DMS114 treated with DMSO at 0.1 percent for 48 hours (cell line): ENCODE measurements around the gene LOXL1.
"Not testable (repeated sequence)": the region's sequence is repeated elsewhere in the genome, so short reads cannot be mapped to it uniquely, and the experiment has no call there.

Experiments used
- DNase-seq: peaks from one replicate; lab custom pipeline; 2025; ENCODE audit not compliant: unreplicated experiment; lab: John Stamatoyannopoulos, UW

The LOXL1 gene

DNA sequence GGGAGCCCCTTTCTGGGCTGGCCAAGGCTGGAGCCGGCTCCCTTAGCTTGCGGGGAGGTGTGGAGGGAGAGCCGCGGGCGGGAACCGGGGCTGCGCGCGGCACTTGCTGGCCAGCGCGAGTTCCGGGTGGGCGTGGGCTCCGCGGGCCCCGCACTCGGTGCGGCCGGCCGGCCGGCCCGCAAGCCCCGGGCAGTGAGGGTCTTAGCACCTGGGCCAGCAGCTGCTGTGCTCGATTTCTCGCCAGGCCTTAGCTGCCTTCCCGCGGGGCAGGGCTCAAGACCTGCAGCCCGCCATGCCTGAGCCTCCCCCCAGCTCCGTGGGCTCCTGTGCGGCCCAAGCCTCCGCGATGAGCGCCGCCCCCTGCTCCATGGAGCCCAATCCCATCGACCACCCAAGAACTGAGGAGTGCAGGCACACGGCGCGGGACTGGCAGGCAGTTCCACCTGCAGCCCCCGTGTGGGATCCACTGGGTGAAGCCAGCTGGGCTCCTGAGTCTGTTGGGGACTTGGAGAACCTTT lies 47.5 kb downstream of the LOXL1 start:
- DNase-seq, result not testable (repeated sequence)

DNA sequence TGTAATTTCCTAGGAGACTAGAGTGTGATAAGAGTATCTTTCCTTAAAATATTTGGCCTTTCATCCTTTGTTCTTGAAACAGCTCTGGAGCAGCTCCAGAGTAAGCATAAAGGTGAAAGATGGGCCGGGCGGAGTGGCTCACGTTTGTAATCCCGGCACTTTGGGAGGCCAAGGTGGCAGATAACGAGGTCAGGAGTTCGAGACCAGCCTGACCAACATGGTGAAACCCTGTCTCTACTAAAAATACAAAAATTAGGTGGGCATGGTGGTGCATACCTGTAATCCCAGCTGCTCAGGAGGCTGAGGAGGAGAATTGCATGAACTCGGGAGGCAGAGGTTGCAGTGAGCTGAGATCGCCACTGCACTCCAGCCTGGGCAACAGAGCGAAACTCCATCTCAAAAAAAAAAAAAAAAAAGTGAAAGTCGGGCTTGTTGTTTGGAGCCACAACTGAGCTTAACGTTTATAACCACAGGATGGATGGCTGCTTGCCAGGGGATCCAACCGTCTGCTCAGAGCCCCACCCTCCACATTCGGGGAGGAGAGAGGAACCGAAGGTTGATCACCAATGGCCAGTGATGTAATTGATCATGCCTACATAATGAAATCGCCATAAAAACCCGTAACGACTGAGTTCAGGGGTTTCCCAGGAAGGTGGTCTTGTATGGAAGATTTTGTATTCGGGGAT lies 49.3 kb downstream of the LOXL1 start:
- not testable (repeated sequence) for DNase-seq

DNA sequence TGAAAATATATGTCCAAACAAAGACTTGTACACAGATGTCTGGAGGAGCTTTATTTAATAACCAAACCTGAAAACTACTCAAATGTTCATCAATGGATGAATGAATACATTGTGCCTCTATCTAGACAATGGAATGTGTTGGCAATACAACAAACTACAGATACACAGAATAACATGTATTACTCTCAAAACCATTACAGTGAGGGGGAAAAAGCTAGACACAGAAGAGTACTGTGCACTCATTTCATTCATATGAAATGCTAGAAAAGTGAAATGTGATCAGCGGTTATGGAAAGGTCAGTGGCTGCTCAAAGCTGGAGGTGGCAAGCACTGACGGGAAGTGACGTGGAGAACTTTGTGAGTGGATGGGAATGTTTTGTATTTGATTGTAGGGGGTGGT lies 52.6 kb downstream of the LOXL1 start:
- no peak for DNase-seq

DNA sequence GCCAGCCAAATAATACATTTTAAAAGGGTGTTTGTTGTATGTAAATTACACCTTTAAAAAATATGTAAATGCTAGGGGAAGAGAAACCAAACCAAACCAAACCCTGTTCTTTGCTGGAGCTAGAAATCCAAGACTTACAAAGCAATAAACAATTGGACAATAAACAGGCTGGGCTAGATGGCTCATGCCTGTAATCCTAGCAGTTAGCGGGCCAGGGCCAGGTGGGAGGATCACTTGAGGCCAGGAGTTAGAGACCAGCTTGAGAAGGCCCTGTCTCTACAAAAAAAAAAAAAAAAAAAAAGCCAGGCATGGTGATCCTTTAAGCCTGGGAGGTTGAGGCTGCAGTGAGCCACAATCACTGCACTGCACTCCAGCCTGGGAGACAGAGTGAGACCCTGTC lies 53.4 kb downstream of the LOXL1 start:
- DNase-seq, result no peak

DNA sequence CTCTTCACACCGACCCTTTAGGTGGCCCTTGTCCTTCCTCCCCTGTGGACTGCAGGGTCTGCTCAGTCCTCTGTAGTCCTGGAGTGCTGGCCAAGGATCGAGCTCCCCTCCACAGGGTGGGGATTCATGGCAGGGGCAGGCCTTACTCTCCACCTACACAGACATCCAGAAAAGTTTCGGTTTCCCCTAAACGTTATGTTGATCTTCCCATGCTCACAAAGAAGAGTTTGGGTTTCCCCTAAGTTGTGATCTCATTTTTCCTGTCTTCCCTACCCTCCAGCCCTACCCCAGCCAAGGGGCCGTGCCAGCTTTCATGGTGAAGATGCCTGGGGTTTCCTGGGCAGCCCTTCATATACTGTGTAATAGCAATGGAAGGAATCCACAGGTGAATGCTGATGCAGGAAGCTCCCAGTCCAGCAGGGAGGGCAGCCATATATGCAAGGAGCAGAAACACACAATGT lies 55.5 kb downstream of the LOXL1 start:
- DNase-seq, result no peak

DNA sequence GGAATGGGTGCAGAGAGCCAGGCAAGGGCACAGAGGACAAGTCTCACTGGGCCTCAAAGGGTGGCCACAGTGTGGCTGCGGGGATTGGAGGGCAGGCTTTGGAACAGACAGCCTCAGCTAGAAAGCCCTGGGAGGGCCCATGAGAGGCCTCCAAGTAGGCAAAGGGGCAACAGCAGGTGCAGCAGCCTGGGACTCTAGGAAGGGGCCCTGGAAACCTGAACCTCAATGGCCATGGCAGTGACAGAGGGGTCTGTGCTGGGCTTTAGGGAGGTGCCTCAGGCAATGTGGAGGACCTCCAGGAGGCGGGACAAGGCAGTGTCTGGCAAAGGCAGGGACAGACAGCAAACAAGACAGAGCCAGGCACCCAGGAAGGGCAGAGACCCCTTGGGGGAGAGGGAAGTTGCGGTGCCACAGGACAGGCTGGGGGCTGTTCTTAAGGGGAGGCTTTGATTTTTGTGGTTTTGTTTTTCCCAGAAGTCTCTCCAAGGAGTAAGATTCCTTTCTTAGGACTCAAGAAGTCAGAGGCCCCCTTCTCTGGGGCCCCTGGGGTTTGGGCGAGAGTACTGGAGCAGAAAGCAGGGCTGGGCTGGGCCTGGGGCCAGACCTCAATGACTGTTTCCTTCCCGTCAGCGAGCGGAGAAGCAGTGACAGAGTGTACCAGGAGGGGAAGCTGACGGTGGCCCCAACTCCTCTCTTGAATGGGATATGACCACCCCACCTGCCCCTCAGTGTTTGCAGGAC lies 56.1 kb downstream of the LOXL1 start:
- no peak for DNase-seq

DNA sequence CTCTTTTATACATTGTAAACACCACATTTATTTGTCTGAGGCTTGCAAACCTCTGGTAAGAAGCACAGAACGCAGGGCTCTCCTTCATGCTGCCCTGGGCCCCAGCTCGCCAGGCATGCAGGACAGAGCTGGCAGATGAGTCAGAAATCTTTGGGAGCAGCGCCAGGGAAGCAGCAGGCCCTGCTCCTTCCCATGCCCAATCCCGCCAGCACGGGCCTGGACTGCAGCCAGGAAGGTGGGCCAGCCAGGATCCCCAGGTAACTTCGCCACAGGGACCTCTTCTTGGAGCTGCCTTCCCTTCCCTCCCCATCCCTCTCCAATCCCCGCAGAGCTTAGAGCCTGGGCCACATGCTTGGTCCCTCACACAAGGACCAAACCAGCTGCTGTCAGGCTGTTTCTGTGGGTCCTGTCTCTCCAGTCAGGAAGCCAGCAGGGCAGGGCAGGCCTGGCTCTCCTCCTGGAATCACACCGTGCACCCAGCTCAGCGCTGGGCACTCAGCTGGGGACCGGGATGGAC lies 57.0 kb downstream of the LOXL1 start:
- no peak for DNase-seq

DNA sequence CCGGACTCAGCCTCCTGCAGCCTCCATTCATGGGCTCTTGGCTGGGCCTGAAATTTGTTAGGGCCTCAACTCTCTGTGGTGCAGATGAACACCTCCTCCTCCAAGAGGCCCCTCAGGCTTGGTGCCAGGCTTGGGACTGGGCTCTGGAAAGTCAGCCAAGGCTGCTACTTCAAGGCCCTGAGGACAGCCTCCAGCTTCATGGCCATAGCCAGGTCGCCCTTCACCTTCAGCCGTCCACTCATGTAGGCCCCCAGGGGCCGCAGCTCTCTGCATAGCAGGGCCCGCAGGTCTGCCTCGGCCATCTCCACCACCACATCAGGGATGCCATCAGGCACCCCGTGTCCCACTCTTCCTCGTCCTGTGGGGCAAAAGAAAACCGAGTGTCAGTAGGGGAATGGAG lies 57.5 kb downstream of the LOXL1 start:
- DNase-seq, result no peak

DNA sequence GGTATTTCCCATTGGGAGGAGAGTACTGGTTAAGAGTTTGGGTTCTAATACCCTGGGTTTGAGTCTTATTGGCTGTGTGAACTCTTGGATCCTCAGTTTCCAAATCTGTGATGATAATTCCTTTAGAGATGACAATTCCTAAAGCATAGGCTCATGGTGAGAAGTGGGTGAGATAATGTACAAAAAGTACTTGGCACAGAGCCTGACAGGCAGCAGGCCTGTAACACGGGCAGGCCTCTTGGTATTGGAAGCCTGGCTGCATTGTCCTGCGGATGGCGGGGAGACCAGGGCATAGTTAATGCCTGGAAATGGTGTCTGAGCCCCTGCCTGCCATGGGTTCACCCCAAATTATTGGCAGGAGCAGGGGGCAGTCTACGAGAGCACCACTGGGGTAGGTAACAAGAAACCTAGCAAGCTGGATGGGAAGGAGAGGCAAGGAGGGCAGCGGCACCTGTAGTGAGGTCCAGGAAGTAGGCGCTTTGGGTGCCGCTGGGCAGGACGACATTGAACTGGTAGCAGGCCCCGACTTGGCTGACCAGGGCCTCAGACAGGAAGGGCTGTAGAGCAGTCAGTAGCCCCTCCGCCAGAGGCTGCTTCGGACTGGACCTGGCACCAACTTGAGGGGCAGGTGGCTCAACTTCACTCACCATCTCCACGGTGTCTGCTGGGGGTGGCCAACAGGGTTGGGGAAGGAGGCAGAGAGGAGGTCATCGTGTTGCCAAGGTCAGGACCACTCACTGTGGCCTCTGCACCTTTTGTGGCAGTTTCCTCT lies 58.1 kb downstream of the LOXL1 start:
- DNase-seq, result no peak

DNA sequence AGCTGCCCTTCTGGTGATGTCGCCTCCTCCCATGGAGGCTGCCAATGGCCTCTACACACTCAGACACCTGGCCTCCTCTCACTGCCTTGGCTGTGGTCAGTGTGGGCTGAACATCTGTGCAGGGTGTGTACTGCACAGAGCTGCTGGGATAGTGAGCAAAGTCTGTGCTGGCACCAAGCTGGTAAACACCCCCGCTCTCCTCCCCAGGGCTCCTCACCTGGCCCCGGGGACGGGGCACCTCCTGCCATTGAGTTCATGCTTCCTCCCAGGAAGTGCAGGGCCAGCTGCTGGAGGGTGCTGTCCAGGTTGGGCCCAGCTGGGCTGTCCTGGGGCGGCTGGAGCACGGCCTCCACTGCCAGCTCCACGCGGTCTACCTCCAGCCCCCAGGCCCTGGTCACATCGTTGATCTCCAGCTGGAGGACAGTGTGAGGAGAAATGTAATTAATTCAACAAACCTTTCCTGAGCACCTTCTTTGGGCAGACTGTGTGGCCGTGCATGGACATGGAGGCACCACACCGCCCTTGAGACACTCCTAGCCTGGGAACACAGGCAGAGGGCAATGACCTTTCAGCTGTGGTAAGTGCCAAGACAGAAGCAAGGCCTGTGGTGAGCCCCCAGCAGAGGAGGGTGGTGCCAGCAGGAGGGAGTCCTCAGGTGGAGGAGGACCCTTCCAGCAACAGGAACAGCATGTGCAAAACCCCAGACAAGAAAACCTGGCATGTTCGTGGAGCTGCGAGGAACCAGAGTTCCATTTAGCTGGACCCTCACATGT lies 59.0 kb downstream of the LOXL1 start:
- no peak for DNase-seq

DNA sequence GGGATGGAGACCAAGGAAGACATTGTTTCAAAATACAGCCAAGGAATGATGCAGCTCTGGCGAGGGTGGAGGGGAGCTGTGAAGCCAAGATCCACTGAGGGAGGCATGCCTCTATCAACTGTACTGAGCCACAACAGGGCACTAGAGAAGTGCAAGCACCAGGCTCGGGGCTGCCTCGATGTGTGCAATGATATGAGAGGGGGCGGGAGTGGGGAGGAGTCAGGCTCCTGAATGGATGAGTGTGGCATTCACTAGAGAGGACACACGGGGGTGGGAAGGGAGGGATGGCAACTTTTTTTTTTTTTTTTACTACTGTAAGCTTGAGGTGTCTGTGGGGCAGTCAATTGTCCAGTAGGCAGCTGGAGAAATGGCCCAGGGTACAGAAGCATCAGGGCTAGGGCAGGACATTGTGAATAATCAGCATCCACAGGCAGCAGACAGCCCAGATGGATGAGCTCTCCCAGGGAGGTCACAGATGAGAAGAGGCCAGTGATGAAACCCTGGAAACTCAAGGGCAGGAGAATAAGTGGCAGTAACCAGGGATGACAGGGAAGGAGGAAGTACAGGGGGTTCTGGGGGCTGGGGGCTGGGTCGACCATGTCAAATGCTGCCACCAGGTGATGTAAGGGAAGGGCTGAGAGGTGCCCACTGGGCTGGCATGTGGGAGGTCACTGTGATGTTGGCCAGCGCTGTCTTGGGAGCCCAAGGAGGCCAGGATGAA lies 60.0 kb downstream of the LOXL1 start:
- no peak for DNase-seq

DNA sequence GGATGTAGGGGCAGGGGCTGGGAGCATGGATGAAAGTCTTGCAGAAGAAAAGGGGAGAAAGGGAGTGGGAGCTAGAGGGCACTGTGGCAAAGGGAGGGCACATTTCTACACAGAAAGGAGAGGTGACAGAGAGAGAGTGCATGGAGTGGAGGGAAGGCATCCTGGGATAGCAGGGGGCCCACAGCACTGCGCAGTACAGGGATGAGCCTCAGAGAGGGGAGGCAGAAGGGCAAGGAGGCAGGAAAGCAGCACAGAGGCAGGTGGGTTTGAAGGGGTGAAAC lies 60.5 kb downstream of the LOXL1 start:
- no peak for DNase-seq

DNA sequence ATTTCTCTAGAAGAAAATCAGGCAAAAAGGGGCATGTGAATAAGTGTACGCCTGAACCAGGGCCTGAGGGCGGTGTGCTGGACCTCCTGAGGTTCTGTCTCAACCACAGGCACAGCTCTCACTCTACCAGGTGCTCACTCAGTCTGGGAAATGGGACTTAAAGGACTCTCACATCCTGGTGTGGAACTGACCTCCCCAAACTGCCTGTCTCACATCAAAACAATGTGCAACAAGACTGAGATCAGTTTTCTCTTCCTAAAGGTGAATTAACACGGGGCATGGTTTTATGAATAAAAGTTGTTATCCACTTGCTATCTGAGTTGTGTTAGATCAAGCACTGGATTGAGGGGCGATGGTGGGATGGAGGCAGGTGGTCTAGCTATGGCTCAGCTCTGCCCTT lies 61.0 kb downstream of the LOXL1 start:
- no peak for DNase-seq

DNA sequence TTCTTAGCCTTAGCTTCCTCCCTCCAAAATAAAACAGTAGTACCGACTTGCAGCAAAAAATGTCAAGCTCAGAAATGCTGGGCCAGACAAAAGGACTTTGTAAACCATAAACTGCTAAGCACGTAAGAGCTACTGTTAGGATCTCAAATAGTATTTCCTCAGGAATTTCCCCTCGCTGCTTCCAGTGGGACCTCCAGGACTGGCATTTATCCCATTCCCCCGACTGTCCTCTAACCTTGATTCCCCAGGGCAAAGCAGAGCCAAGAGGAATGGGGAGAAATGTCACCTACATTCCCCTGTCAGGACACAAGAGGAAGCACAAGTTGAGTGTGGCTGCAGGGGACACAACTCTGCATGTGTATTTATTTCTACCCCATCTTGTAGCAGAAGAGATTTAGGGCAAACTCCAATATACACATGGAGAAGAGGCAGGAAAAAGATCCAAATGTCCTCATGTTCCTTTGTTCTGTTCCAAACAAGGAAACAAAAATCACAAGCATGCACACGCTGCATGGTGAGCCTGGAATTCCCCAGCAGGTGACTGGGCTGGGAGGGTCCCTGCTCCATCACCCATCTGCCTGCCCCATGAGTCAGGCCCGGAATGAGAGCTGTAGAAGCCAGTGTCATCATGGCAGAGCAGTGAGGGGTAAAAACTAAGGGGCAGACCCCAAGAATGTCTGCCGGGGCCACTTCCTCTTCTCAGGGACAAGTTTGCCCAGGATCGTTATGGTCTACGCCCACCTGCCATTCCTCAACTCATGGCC lies 61.6 kb downstream of the LOXL1 start:
- DNase-seq, result no peak

DNA sequence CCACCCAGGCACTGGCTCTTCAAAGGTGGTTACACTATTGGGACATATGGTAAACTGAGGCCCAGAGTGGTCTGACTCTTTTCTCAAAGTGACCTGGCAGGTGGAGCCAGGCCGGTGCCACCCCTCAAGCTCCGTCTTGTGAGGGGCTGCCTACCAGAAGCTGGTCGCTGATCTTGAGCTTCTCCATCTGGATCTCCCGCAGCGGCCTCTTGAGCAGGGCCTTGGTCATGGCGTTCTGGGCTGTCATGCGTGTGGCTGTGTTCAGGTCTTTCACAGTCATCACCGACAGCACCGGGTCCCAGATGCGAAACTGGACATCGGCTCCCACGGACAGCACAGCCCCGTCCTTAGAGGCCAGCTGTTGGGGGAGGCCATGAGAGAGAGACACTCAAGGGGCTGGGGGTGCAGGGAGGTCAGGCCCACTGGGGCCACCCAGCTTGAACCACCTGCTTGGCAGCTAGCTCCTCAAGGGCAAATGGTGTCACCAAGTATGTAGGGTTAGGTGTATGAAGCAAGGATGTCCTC lies 62.2 kb downstream of the LOXL1 start:
- DNase-seq, result no peak

DNA sequence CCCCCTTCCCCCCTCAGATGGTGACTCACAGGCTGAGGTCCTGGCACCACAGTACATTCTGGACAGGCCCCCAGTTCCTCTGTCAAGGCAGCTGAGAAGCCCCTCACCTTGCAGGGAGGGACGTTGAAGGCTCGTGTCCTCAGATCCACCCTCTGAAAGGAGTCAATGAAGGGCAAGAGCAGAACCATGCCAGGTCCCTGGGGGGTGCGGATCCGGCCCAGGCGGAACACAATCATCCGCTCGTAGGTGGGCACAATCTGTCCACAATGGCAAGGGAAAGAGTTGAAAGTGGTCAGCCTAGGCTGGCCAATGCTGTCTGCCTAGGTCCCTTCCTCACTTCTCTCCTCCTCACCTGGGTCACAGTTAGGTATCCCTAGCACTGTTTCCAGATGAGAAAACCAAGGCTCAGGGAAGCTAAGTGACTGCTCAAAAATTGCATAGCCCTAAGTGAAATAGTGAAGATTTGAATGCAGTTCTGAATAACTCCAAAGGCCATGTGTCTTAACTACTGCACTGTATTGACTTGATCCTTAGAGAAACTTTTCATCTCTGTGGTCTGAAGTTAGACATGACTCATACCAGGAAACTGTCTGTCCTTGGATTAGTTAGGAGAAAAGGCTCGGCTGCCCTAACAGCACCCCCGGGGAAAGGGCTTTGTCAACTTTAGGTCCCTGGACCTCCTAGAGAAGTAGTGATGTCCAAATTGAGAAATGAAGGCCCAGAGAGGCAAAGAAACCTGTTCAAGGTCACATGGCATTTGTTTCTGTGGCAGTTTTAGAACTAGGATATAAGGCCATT lies 62.9 kb downstream of the LOXL1 start:
- no peak for DNase-seq

DNA sequence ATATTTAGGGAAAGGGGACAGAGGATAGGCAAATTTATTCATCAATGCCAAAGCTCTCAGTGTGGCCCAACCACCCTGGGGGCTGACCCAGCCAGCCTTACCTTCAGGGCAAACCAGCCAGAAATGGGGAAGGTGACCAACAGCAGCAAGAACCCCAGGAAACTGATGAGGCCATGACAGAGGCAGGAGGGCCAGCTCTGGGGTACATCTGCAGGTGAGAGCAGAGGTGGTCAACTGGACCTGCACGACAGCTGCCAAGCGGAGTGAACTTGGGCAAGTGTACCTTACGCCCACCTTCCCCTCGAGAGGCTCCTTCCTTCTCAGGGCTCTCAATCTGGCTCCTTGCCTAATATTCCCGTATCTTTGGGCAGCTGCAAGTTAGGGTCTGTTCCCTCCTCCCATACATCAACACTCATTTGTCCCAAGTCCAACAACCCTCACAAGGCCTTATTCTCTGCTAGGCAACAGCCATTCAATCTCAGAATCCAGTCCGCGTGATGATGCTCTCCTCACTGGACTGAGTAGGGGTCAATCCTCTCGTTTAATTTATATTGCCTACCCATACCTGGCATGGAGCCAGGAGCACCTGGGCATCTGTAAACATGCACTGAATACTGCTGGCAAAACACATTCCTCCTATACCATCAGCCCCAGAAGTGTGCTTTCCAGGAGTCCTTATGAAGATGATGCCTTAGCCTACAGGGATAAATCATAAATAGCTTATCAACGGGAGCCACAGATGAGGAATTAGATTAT lies 64.2 kb downstream of the LOXL1 start:
- no peak for DNase-seq

DNA sequence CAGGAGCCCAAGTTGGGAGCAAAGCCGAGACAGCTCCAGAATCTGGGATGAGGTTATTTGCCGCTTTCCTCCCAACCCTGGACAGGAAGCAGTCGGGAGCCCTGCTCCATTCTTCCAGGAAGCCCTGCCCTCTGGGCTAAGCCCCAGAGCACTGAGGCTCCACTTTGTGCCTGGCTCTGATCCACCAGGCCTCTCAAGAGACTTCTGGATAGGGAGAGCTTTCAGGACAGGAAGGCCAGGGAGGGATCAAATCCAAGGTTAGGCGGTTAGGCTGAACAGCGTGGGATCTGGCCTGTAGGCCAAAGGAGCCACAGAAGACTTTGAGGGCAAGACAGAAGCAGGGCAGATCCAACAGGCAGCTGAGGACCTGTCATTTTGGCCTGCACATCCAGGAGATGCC lies 65.0 kb downstream of the LOXL1 start:
- DNase-seq, result no peak
